GM21447 (cell line): ENCODE results near the gene ZW10.
"Not testable (repeated sequence)": the region's sequence is repeated elsewhere in the genome, so short reads cannot be mapped to it uniquely, and the experiment has no call there.

Source experiments
- ATAC-seq: cut with Tn5 transposase; IDR thresholded peaks from one replicate; pipeline ENCODE4 v1.9.1; 2021; ENCODE audit not compliant: unreplicated experiment

The ZW10 gene

DNA sequence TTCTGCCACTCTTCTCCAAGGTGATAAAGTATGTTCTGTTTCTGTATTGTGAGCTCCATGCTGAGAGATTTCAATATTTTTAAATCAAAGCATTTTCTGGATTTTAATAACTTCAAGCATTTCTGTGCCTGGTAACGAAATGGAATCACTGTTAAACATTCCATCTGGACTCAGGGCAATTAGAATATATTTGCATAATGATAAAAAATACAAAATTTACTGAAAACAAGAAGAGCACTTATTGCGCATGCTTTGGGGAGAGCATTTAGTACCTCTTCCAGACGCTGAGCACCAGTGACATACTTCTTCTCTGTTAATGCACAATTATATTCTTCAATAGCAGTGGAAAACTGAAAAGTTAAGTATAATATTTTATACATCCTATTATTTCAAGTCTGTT lies 13.3 kb downstream of the ZW10 start:
- no peak for ATAC-seq

- ATAC-seq = no peak
Measured at GRCh38 chr11:113752932-113753331, 20.6 kb downstream of the ZW10 start.

DNA sequence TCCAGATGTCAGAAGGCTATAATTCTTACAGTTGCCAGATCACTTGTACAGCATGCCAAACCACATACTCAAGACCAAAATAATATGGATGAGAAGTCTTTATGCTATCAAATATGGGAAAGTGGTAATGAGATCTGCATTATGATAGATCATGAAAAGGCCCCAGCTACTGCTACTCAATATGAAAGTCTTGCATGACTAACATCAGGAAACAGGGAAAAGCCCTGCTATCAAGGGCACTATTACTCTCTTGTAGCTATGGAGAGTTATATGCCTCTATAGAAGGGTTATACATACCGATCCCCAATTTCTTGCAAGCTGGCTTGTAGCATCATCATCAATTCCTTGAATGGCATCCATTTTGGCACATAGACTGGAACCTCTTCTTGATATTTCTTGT lies 37.2 kb downstream of the ZW10 start:
- ATAC-seq = no peak

GRCh38 chr11:113732092-113732491 lies 41.4 kb downstream of the ZW10 start:
- no peak for ATAC-seq

DNA sequence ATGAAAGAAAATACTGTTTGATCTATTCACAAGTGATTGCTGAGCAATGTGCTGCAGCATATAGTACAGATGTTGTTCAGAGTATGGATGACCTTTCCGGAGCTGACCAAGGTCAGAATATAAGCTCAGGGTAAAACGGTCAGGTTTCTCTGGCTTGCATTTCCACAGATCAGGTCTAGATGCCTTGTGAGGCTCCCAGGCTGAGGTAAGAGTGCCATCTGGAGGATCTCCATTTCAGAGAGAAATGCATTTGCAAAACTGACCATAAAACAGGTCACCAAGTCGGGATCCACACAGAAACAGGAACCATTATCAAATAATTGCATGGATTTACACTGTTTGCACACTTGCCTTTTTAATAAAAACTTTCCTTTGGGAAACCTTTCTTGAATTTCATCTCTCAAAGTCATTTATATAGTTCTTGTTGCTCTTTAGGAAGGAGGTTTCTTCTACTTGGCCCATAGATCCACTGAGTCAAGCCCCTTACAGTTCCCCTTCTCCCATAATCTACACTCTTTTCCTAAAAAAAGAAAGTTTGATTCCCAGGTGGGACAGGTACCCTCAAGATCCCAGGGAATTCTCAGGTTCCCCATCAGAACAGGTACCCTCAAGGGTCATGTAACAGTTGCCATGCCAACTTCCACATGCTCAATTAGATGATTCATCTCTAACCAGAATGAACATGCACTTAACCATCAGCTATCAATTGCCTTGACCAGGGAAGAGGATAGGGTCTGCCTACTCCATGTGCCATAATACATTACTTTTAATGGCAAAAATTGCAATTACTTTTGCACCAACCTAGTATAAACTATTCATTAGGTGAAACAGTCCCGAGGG lies 42.4 kb downstream of the ZW10 start:
- ATAC-seq = no peak

GRCh38 chr11:113729456-113729855 lies 44.0 kb downstream of the ZW10 start:
- ATAC-seq = no peak

GRCh38 chr11:113728814-113729213 lies 44.7 kb downstream of the ZW10 start:
- no peak for ATAC-seq

- no peak for ATAC-seq
Measured at GRCh38 chr11:113725913-113726312, 47.6 kb downstream of the ZW10 start.

GRCh38 chr11:113725407-113725806 lies 48.1 kb downstream of the ZW10 start:
- ATAC-seq = no peak

GRCh38 chr11:113724778-113725177 lies 48.7 kb downstream of the ZW10 start:
- no peak for ATAC-seq

GRCh38 chr11:113723787-113724186 lies 49.7 kb downstream of the ZW10 start:
- ATAC-seq = no peak

- ATAC-seq = no peak
Measured at GRCh38 chr11:113722934-113723333, 50.6 kb downstream of the ZW10 start.

GRCh38 chr11:113722221-113722620 lies 51.3 kb downstream of the ZW10 start:
- ATAC-seq = no peak

- ATAC-seq = no peak
Measured at GRCh38 chr11:113721462-113722066, 51.9 kb downstream of the ZW10 start.

DNA sequence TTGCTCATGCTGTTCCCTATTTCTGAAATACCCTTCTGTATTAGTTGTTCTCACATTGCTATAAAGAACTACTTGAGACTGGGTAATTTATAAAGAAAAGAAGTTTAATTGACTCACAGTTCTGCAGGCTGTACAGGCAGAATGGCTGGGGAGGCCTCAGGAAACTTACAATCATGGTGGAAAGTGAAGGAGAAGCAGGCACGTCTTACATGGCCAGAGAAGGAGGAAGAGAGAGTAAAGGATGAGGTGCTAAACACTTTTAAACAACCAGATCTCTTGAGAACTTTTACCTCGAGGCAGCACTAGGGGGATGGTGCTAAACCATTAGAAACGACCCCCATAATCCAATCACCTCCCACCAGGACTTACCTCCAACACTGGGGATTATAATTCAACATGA lies 53.0 kb downstream of the ZW10 start:
- not testable (repeated sequence) for ATAC-seq

- no peak for ATAC-seq
Measured at GRCh38 chr11:113715882-113716625, 57.4 kb downstream of the ZW10 start.

DNA sequence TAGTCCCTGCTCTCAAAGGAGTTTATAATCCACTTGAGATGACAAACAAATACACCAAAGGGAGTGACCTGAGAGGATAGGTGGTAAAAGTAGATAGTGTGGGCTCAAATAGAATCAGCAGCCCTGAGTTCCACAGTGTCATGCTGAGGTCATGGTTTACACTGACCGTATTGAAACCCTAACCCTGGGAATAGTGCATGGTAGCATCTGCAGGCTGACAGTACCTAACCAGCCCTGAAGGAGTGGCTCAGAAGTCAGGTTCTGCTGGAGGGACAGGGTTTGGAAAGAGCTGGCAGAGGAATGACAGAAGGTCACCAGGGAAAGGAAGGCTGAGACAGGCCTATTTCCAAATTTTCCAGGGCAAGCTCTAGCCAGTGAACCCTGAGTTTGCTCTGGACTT lies 58.2 kb downstream of the ZW10 start:
- ATAC-seq = no peak

DNA sequence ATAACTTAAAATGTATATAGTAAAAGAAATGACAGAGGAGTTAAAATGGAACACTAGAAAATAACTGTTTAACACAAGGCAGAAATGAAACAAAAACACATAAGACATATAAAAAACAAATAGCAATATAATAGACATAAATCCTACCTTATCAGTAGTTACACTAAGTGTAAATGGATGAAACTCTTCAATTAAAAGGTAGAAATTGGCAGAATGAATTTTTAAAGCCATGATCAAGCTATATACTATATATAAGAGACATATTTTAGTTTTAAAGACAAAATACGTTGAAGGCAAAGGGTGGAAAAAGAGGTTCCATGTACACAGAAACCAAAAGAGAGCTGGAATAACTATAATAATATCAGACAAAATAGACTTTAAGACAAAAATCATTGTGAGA lies 62.5 kb downstream of the ZW10 start:
- ATAC-seq = no peak

- no peak for ATAC-seq
Measured at GRCh38 chr11:113705871-113706655, 67.4 kb downstream of the ZW10 start, which contains the start of gene TMPRSS5. TMPRSS5 (minus strand) TSS chr11:113706308; CDS start chr11:113706224, 84 bp downstream.

GRCh38 chr11:113703551-113703950 lies 69.9 kb downstream of the ZW10 start:
- not testable (repeated sequence) for ATAC-seq

DNA sequence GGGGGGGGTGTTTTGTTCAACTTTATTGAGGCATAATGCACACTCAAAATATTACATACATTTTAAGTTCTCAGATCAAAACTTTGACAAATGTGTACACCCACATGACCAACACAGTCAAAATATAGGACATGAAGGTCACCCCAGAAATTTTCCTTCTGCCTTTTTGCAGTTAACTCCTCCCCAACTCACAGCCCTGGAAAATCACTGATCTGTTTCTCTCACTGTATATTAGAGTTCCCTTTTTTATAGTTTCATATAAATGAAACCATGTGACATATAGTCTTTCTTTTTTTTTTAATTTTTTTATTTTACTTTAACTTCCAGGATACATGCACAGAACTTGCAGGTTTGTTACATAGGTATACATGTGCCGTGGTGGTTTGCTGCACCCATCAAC lies 72.0 kb downstream of the ZW10 start:
- ATAC-seq = no peak
